GM12872 (cell line): Measurements from ENCODE around the gene OSBPL5.

Experiments
- CTCF ChIP-seq: IDR thresholded peaks from 3 replicates; pipeline ENCODE4 v1.5.1; 2011; ENCODE audit warnings: low read depth, mild to moderate bottlenecking, low read length, moderate library complexity; ENCODE audit not compliant: insufficient read depth

OSBPL5 gene

GRCh38 chr11:3126901-3127691, 38.0 kb downstream of the OSBPL5 start:
- no peak for TF ChIP-seq CTCF

- no peak for TF ChIP-seq CTCF
These were observed 38.8 kb downstream of the OSBPL5 start for GRCh38 chr11:3126207-3126865.

- TF ChIP-seq CTCF, result no peak
These were observed 40.3 kb downstream of the OSBPL5 start for GRCh38 chr11:3124821-3125220.

- no peak for TF ChIP-seq CTCF
These were observed 41.1 kb downstream of the OSBPL5 start for GRCh38 chr11:3123761-3124733.

GRCh38 chr11:3123305-3123704, 41.8 kb downstream of the OSBPL5 start:
- no peak for TF ChIP-seq CTCF

- no peak for TF ChIP-seq CTCF
These were observed 42.3 kb downstream of the OSBPL5 start for GRCh38 chr11:3122775-3123201.
